HEK293 (cell line): ENCODE results near the gene MYO5B.

ENCODE experiments used
- CTCF ChIA-PET: fragments of 350-600 bp; formaldehyde crosslinking; extraction: SDS; loops from one replicate; lab custom pipeline; 2021; ENCODE audit warnings: antibody characterized with exemption; lab: Yijun Ruan, JAX
- POLR2A ChIA-PET: fragments of 300-600 bp; formaldehyde crosslinking; extraction: SDS; loops from one replicate; lab custom pipeline; 2020; ENCODE audit warnings: antibody characterized with exemption, inconsistent platforms; lab: Yijun Ruan, JAX
- H3K27ac ChIP-seq: fragments of 200-500 bp; sonication (Bioruptor generic); 2 replicates; pipeline ENCODE4 v1.5.1; 2014; ENCODE audit warnings: low read depth, low read length, control low read depth, inconsistent platforms; ENCODE audit errors: extremely low read depth
- H3K36me3 ChIP-seq, 2 experiments: fragments of 200-500 bp in 1 of 2; sonication (Bioruptor generic) in 1 of 2; 1 replicate in 1 of 2; 2 replicates in 1 of 2; pipeline ENCODE4 v1.5.1; 2014 to 2017; ENCODE audit warnings: inconsistent platforms in 2 of 2, low read length in 2 of 2; ENCODE audit not compliant: control insufficient read depth in 2 of 2, insufficient read depth in 1 of 2
- H3K4me1 ChIP-seq: fragments of 200-500 bp; sonication (Bioruptor generic); 2 replicates; pipeline ENCODE4 v1.5.1; 2014; ENCODE audit warnings: mild to moderate bottlenecking, low read length, inconsistent platforms; ENCODE audit not compliant: control insufficient read depth, insufficient read depth
- H3K4me3 ChIP-seq: 2 replicates; pipeline ENCODE4 v1.5.1; 2011; ENCODE audit warnings: low read depth, mild to moderate bottlenecking, control low read depth, low read length, moderate library complexity
- H3K9me3 ChIP-seq: fragments of 200-500 bp; sonication (Bioruptor generic); 2 replicates; pipeline ENCODE4 v1.5.1; 2014; ENCODE audit warnings: low read depth, low read length, inconsistent platforms; ENCODE audit not compliant: control insufficient read depth, insufficient read depth
- AEBP2 ChIP-seq: fragments of 450-650 bp; formaldehyde crosslinking; IDR thresholded peaks from 2 replicates; pipeline ENCODE4 v1.5.1; 2016; ENCODE audit warnings: missing biosample characterization, missing genetic modification characterization, borderline replicate concordance
- BCL11A ChIP-seq: fragments of 450-650 bp; formaldehyde crosslinking; IDR thresholded peaks from 2 replicates; pipeline ENCODE4 v1.5.1; 2016; ENCODE audit warnings: low read depth, missing biosample characterization, missing genetic modification characterization
- FEZF1 ChIP-seq: fragments of 450-650 bp; formaldehyde crosslinking; IDR thresholded peaks from 2 replicates; pipeline ENCODE4 v1.5.1; 2016; ENCODE audit warnings: missing biosample characterization, missing genetic modification characterization
- MYNN ChIP-seq: fragments of 450-650 bp; formaldehyde crosslinking; IDR thresholded peaks from 2 replicates; pipeline ENCODE4 v1.5.1; 2016; ENCODE audit warnings: missing biosample characterization, missing genetic modification characterization, borderline replicate concordance
- PRDM2 ChIP-seq: fragments of 450-650 bp; formaldehyde crosslinking; IDR thresholded peaks from 2 replicates; pipeline ENCODE4 v1.5.1; 2016; ENCODE audit warnings: missing biosample characterization, missing genetic modification characterization, borderline replicate concordance
- PRDM6 ChIP-seq: fragments of 450-650 bp; formaldehyde crosslinking; IDR thresholded peaks from 2 replicates; pipeline ENCODE4 v1.5.1; 2017; ENCODE audit warnings: missing biosample characterization, missing genetic modification characterization
- ZBTB49 ChIP-seq: fragments of 450-650 bp; formaldehyde crosslinking; IDR thresholded peaks from 2 replicates; pipeline ENCODE4 v1.5.1; 2016; ENCODE audit warnings: missing biosample characterization, missing genetic modification characterization, low read depth
- ZBTB8A ChIP-seq: fragments of 450-650 bp; formaldehyde crosslinking; IDR thresholded peaks from 2 replicates; pipeline ENCODE4 v1.5.1; 2016; ENCODE audit warnings: missing biosample characterization, missing genetic modification characterization
- ZNF2 ChIP-seq: fragments of 450-650 bp; formaldehyde crosslinking; IDR thresholded peaks from 2 replicates; pipeline ENCODE4 v1.5.1; 2016; ENCODE audit warnings: missing biosample characterization, missing genetic modification characterization
- ZNF302 ChIP-seq: fragments of 450-650 bp; formaldehyde crosslinking; IDR thresholded peaks from 2 replicates; pipeline ENCODE4 v1.5.1; 2016; ENCODE audit warnings: missing biosample characterization, missing genetic modification characterization, low read depth
- ZNF571 ChIP-seq: fragments of 450-650 bp; formaldehyde crosslinking; IDR thresholded peaks from 2 replicates; pipeline ENCODE4 v1.5.0; 2017; ENCODE audit warnings: missing biosample characterization, missing genetic modification characterization
- ZNF585B ChIP-seq: fragments of 450-650 bp; formaldehyde crosslinking; IDR thresholded peaks from 2 replicates; pipeline ENCODE4 v1.5.1; 2016; ENCODE audit warnings: missing biosample characterization, missing genetic modification characterization
- ZNF707 ChIP-seq: fragments of 450-650 bp; formaldehyde crosslinking; IDR thresholded peaks from 2 replicates; pipeline ENCODE4 v1.5.1; 2016; ENCODE audit warnings: missing biosample characterization, missing genetic modification characterization
- ZNF785 ChIP-seq: fragments of 450-650 bp; formaldehyde crosslinking; IDR thresholded peaks from 2 replicates; pipeline ENCODE4 v1.5.1; 2016; ENCODE audit warnings: missing biosample characterization, missing genetic modification characterization
- ZSCAN18 ChIP-seq: fragments of 450-650 bp; formaldehyde crosslinking; IDR thresholded peaks from 2 replicates; pipeline ENCODE4 v1.5.1; 2016; ENCODE audit warnings: missing biosample characterization, missing genetic modification characterization

MYO5B gene

GRCh38 chr18:49835405-49835804 lies 359.5 kb downstream of the MYO5B start:
- Histone ChIP-seq H3K9me3 (no peaks in the 10 kb centered on the region; the same call in 1 of the 2 replicates), H3K4me1 (no peaks in the 10 kb centered on the region), H3K27ac (no peak overlapping the region), H3K4me3 (no peak overlapping the region), H3K36me3 (peaks cover 0 to 16% of the 10 kb centered on the region in 2 experiments; a peak in 1 of 3 replicates)
- ChIA-PET POLR2A (interaction anchor here (0.7 to 1.5 kb wide), 3 partner anchors 22 to 348 kb away, joined by 3 to 4 read pairs (median 4); partner anchors contain the start of genes ACAA2 and C18orf32), CTCF (interaction anchor here (1.1 to 3.1 kb wide), 2 partner anchors 23 to 275 kb away, joined by 3 to 9 read pairs; no protein-coding TSS in a partner anchor)
- TF ChIP-seq PRDM2 (tag by site-specific recombination) (no peak), ZNF707 (no peak), AEBP2 (no peak), ZNF2 (no peak), ZNF785 (tag by site-specific recombination) (no peak), FEZF1 (tag by site-specific recombination) (no peak)

GRCh38 chr18:49834258-49834657 lies 360.7 kb downstream of the MYO5B start:
- H3K9me3 ChIP-seq = no peaks in the 10 kb centered on the region; the same call in 1 of the 2 replicates
- H3K27ac ChIP-seq = no peak overlapping the region
- no peak overlapping the region for H3K4me3 ChIP-seq
- peaks cover 0 to 7% of the 10 kb centered on the region in 2 experiments; a peak in 1 of 3 replicates for H3K36me3 ChIP-seq
- CTCF ChIA-PET = interaction anchor here (3.1 kb wide), 1 partner anchor 24 kb away, joined by 9 read pairs; no protein-coding TSS in a partner anchor
- no peaks in the 10 kb centered on the region for H3K4me1 ChIP-seq
- TF ChIP-seq MYNN (tag by site-specific recombination) (no peak), ZBTB49 (tag by site-specific recombination) (no peak), ZBTB8A (tag by site-specific recombination) (no peak), ZNF571 (tag by site-specific recombination) (no peak), BCL11A (tag by site-specific recombination) (no peak), ZSCAN18 (tag by site-specific recombination) (no peak), PRDM6 (tag by site-specific recombination) (no peak), ZNF302 (tag by site-specific recombination) (no peak), ZNF585B (tag by site-specific recombination) (no peak)
- TF ChIP-seq, all 188 proteins: peak for 0
- POLR2A ChIA-PET = interaction anchor here (1.5 kb wide), 1 partner anchor 21 kb away, joined by 4 read pairs; the partner anchor contains the start of gene ACAA2
